K562 (cell line): ENCODE results near the gene TRMT2A.

Experiments used
- BCL6 ChIP-seq: fragments of 250-450 bp; sonication (Bioruptor Pico); IDR thresholded peaks from 2 replicates; pipeline ENCODE4 v1.4.0; 2020
- CBX3 ChIP-seq, 2 experiments: IDR thresholded peaks; 1 replicate in 1 of 2; 2 replicates in 1 of 2; pipeline ENCODE4 v1.6.1; 2012; ENCODE audit warnings: inconsistent platforms in 2 of 2, low read length in 2 of 2, borderline replicate concordance in 1 of 2, control low read depth in 1 of 2
- GABPA ChIP-seq: fragments of 200-800 bp; sonication (Bioruptor generic); conservative IDR thresholded peaks from 2 replicates; pipeline ENCODE4 v1.6.1; 2016; ENCODE audit warnings: low read depth, missing genetic modification characterization, missing compliant biosample characterization
- MCM3 ChIP-seq: fragments of 450-650 bp; IDR thresholded peaks from 2 replicates; pipeline ENCODE4 v1.6.1; 2016
- RFX5 ChIP-seq: IDR thresholded peaks from 2 replicates; pipeline ENCODE4 v1.6.1; 2011; ENCODE audit warnings: low read depth, mild to moderate bottlenecking, improper control_type of control experiment, low read length
- TBL1XR1 ChIP-seq, 2 experiments: IDR thresholded peaks; 2 replicates each; pipeline ENCODE4 v1.6.1; 2012; ENCODE audit warnings: improper control_type of control experiment in 2 of 2, low read length in 2 of 2, mild to moderate bottlenecking in 1 of 2
- TCF7L2 ChIP-seq: fragments of 150-350 bp; IDR thresholded peaks from 2 replicates; pipeline ENCODE4 v1.6.1; 2016; ENCODE audit warnings: low read depth, mild to moderate bottlenecking, low read length, moderate library complexity
- ZBTB33 ChIP-seq: sonication (generic); formaldehyde crosslinking; IDR thresholded peaks from 2 replicates; pipeline ENCODE4 v1.8.1; 2023; ENCODE audit warnings: mild to moderate bottlenecking, missing genetic modification reagents

- TF ChIP-seq RFX5 (no peak), CBX3 (IDR thresholded peaks at IDR 0.05; ENCODE audit: borderline replicate concordance in 1 of 2, low read length in 2 of 2) (no peak), BCL6 (CRISPR knock-in tag) (no peak), MCM3 (no peak), ZBTB33 (CRISPR knock-in tag) (no peak), GABPA (tag) (no peak), TBL1XR1 (IDR thresholded peaks at IDR 0.05; ENCODE audit: low read length in 2 of 2) (no peak), TCF7L2 (no peak)
Observed at GRCh38 chr22:20086763-20087162, 30.3 kb downstream of the TRMT2A start.
